ENCODE measurements around the gene ARAP2.

DNA sequence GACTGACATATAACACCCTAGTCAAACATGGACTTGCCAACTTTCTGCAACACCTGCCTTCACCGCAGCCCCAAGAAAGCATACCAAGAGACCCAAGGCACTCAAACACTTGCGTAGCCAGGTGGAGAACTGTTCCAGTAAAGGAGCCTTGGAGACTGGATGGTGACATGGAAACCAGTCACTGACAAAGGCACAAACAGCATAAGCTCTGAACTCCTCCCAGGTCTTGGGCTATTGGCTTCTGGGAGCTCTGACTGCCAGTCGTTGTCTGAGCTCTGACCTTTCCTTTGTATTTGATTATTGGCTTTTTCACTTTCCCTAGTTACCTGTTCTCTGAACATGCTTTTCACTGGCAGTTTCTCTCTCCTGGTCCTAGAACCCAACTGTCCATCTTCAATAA, 38.3 kb downstream of the ARAP2 start:
- TF ChIP-seq, protein P1, sequence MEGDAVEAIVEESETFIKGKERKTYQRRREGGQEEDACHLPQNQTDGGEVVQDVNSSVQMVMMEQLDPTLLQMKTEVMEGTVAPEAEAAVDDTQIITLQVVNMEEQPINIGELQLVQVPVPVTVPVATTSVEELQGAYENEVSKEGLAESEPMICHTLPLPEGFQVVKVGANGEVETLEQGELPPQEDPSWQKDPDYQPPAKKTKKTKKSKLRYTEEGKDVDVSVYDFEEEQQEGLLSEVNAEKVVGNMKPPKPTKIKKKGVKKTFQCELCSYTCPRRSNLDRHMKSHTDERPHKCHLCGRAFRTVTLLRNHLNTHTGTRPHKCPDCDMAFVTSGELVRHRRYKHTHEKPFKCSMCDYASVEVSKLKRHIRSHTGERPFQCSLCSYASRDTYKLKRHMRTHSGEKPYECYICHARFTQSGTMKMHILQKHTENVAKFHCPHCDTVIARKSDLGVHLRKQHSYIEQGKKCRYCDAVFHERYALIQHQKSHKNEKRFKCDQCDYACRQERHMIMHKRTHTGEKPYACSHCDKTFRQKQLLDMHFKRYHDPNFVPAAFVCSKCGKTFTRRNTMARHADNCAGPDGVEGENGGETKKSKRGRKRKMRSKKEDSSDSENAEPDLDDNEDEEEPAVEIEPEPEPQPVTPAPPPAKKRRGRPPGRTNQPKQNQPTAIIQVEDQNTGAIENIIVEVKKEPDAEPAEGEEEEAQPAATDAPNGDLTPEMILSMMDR (IDR thresholded peaks at IDR 0.05) = no peak
- TF ChIP-seq POLR2A (IDR thresholded peaks at IDR 0.05) = no peak
